Liver (tissue), 3 donors: ENCODE measurements around the gene CDK16.
"Not testable (repeated sequence)": the region's sequence is repeated elsewhere in the genome, so short reads cannot be mapped to it uniquely, and the experiment has no call there.

Experiments
- TAF1 ChIP-seq: conservative IDR thresholded peaks from 2 replicates; pipeline ENCODE4 v1.6.1; 2016; ENCODE audit warnings: antibody characterized with exemption, mild to moderate bottlenecking
- YY1 ChIP-seq: IDR thresholded peaks from 2 replicates; pipeline ENCODE4 v1.6.1; 2016; ENCODE audit warnings: antibody characterized with exemption, mild to moderate bottlenecking
- TF ChIP-seq, protein P1 (sequence below): fragments of 150-350 bp; IDR thresholded peaks from 2 replicates; pipeline ENCODE4 v1.5.1; 2017; ENCODE audit warnings: improper control_type of control experiment, low read depth, low read length; ENCODE audit not compliant: missing input control
- donor health status: healthy.
- donor health status: healthy.

DNA sequence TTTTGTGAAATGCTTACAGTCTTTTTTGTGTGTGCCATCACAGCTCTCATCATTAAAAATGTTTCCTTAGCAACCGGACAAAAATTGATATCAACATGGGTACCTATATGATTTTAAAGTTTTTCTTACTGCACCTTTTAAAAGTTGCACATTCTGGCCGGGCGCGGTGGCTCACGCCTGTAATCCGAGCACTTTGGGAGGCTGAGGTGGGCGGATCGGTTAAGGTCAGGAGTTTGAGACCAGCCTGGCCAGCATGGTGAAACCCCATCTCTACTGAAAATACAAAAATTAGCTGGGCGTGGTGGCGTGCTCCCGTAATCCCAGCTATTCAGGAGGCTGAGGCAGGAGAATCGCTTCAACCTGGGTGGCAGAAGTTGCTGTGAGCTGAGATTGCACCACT, 39.1 kb downstream of the CDK16 start:
- TF ChIP-seq, protein P1, sequence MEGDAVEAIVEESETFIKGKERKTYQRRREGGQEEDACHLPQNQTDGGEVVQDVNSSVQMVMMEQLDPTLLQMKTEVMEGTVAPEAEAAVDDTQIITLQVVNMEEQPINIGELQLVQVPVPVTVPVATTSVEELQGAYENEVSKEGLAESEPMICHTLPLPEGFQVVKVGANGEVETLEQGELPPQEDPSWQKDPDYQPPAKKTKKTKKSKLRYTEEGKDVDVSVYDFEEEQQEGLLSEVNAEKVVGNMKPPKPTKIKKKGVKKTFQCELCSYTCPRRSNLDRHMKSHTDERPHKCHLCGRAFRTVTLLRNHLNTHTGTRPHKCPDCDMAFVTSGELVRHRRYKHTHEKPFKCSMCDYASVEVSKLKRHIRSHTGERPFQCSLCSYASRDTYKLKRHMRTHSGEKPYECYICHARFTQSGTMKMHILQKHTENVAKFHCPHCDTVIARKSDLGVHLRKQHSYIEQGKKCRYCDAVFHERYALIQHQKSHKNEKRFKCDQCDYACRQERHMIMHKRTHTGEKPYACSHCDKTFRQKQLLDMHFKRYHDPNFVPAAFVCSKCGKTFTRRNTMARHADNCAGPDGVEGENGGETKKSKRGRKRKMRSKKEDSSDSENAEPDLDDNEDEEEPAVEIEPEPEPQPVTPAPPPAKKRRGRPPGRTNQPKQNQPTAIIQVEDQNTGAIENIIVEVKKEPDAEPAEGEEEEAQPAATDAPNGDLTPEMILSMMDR: not testable (repeated sequence)
- TF ChIP-seq TAF1, YY1: not testable (repeated sequence)
